ENCODE results near the gene NDRG4. TPM values are rescaled to one million over a fixed set of nuclear protein-coding genes. Genes with fewer than 3 reads are reported as not detected.

Gene NDRG4
- polyA plus RNA-seq, 1 donor = 11.7 TPM

GRCh38 chr16:58543685-58544084 is 43.7 kb downstream of the NDRG4 start:
- no peak for DNase-seq (ENCODE audit: low read depth)

GRCh38 chr16:58548378-58548777 is 48.4 kb downstream of the NDRG4 start:
- DNase-seq (ENCODE audit: low read depth) = no peak

- no peak for DNase-seq (ENCODE audit: low read depth)
Measured at GRCh38 chr16:58551496-58551895, 51.6 kb downstream of the NDRG4 start.

- no peak for DNase-seq (ENCODE audit: low read depth)
Measured at GRCh38 chr16:58556678-58557077, 56.7 kb downstream of the NDRG4 start.

Other genes starting within 250 kb of the NDRG4 start
- not detected for gene PRSS54, start 205.1 kb upstream of the NDRG4 start, polyA plus RNA-seq (ENCODE audit: insufficient read length)
- gene GINS3, start 107.7 kb upstream of the NDRG4 start, polyA plus RNA-seq (ENCODE audit: insufficient read length) = 6.5 TPM
- 17.0 TPM for gene SETD6, start 15.4 kb downstream of the NDRG4 start, polyA plus RNA-seq (ENCODE audit: insufficient read length)
- 86.0 TPM for gene CNOT1, start 129.7 kb downstream of the NDRG4 start, polyA plus RNA-seq (ENCODE audit: insufficient read length)
- gene SLC38A7, start 184.6 kb downstream of the NDRG4 start, polyA plus RNA-seq (ENCODE audit: insufficient read length) = 7.0 TPM
- 45.9 TPM for gene GOT2, start 234.2 kb downstream of the NDRG4 start, polyA plus RNA-seq (ENCODE audit: insufficient read length)

Measured in forelimb muscle (tissue), 1 donor.